BE2C (cell line): ENCODE measurements around the gene SRPK1.
"Not testable (repeated sequence)": the region's sequence is repeated elsewhere in the genome, so short reads cannot be mapped to it uniquely, and the experiment has no call there.

Source experiments
- DNase-seq: peaks from one replicate; pipeline ENCODE4 v3.0.0-alpha.2; 2020
- H3K27me3 ChIP-seq: fragments of 250-450 bp; sonication (Bioruptor Pico); 2 replicates; pipeline ENCODE4 v1.5.1; 2020; ENCODE audit warnings: mild to moderate bottlenecking
- H3K36me3 ChIP-seq: fragments of 250-450 bp; sonication (Bioruptor Pico); 2 replicates; pipeline ENCODE4 v1.5.1; 2020; ENCODE audit warnings: mild to moderate bottlenecking
- H3K4me1 ChIP-seq: fragments of 250-450 bp; sonication (Bioruptor Pico); 2 replicates; pipeline ENCODE4 v1.5.1; 2020
- H3K4me3 ChIP-seq: 2 replicates; pipeline ENCODE4 v1.5.1; 2011; ENCODE audit warnings: low read depth, low read length
- H3K9me3 ChIP-seq: fragments of 250-450 bp; sonication (Bioruptor Pico); 2 replicates; pipeline ENCODE4 v1.5.1; 2020
- CTCF ChIP-seq: IDR thresholded peaks from 2 replicates; pipeline ENCODE4 v1.5.1; 2012; ENCODE audit warnings: mild to moderate bottlenecking, low read depth, low read length

SRPK1 gene

DNA sequence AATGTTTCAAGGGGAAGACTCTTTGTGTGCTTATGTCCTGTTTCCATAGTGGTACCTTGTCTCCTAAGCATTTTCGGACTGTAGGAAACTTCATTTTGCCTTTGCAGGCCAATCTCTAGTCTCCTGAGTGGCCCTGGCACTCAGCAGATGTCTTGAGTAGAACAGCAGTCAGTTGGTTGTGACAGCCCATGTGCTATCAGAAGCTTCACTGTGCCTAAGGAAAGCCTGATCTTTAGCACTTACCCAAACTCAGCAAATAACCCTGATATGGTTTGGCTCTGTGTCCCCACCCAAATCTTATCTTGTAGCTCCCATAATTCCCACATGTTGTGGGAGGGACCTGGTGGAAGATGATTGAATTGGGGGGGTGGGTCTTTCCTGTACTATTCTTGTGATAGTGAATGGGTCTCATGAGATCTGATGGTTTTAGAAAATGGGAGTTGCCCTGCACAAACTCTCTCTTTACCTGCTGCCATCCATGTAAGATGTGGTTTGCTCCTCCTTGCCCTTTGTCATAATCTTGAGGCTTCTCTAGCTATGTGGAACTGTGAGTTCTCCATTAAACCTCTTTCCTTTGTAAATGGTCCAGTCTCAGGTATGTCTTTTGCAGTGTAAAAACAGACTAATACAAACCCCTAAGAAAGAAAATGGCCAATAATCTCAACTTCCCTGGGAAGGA is 15.9 kb upstream of the SRPK1 start:
- H3K4me1 ChIP-seq = no peaks in the 10 kb centered on the region
- no peak for TF ChIP-seq CTCF
- no peaks in the 10 kb centered on the region for H3K36me3 ChIP-seq

GRCh38 chr6:35935469-35935868 is 14.6 kb upstream of the SRPK1 start:
- no peak overlapping the region for H3K4me3 ChIP-seq
- no peak for DNase-seq
- H3K9me3 ChIP-seq = no peaks in the 10 kb centered on the region; the same call in 1 of the 2 replicates
- H3K4me1 ChIP-seq = no peaks in the 10 kb centered on the region
- no peaks in the 10 kb centered on the region for H3K36me3 ChIP-seq
- no peak for TF ChIP-seq CTCF
- H3K27me3 ChIP-seq = no peaks in the 10 kb centered on the region

More for the DNA sequence above, 15.9 kb upstream of the SRPK1 start:
- H3K9me3 ChIP-seq = no peaks in the 10 kb centered on the region; the same call in 1 of the 2 replicates
- H3K4me3 ChIP-seq = no peak overlapping the region
- H3K27me3 ChIP-seq = no peaks in the 10 kb centered on the region
- no peak for DNase-seq

- no peak overlapping the region for H3K4me3 ChIP-seq
These were observed 12.9 kb upstream of the SRPK1 start for GRCh38 chr6:35933844-35934243.

GRCh38 chr6:35931873-35932272 is 11.0 kb upstream of the SRPK1 start:
- not testable (repeated sequence) for H3K27me3 ChIP-seq, H3K36me3 ChIP-seq, H3K4me3 ChIP-seq, DNase-seq, H3K4me1 ChIP-seq, H3K9me3 ChIP-seq

More at GRCh38 chr6:35933844-35934243, 12.9 kb upstream of the SRPK1 start:
- no peak for DNase-seq
- no peaks in the 10 kb centered on the region for H3K27me3 ChIP-seq
- H3K4me1 ChIP-seq = no peaks in the 10 kb centered on the region
- H3K36me3 ChIP-seq = no peaks in the 10 kb centered on the region
- TF ChIP-seq CTCF = no peak
- no peaks in the 10 kb centered on the region; the same call in 1 of the 2 replicates for H3K9me3 ChIP-seq

- H3K9me3 ChIP-seq = no peaks in the 10 kb centered on the region; the same call in 1 of the 2 replicates
- no peaks in the 10 kb centered on the region for H3K27me3 ChIP-seq
- no peak for DNase-seq
- H3K36me3 ChIP-seq = no peaks in the 10 kb centered on the region
- no peak overlapping the region for H3K4me3 ChIP-seq
- no peaks in the 10 kb centered on the region for H3K4me1 ChIP-seq
- no peak for TF ChIP-seq CTCF
These were observed 10.2 kb upstream of the SRPK1 start for GRCh38 chr6:35931120-35931561.

GRCh38 chr6:35929601-35930000 is 8.7 kb upstream of the SRPK1 start:
- DNase-seq = no peak
- Histone ChIP-seq H3K36me3 (no peaks in the 10 kb centered on the region), H3K27me3 (no peaks in the 10 kb centered on the region), H3K4me3 (no peak overlapping the region), H3K4me1 (no peaks in the 10 kb centered on the region), H3K9me3 (no peaks in the 10 kb centered on the region)
- TF ChIP-seq CTCF = no peak
